Adrenal gland (tissue), 12 donors: ENCODE measurements around the gene CALCB. TPM values are rescaled to one million over a fixed set of nuclear protein-coding genes. Genes with fewer than 3 reads are reported as not detected.

Source experiments
- DNase-seq, 7 donors: peaks; one replicate each; pipeline ENCODE4 v3.0.0-alpha.2; 2019 to 2020
- H3K27ac ChIP-seq, 5 donors: fragments of 200-600 bp; sonication (generic) in 4 of 5; 1 replicate in 3 of 5; 2 replicates in 2 of 5; pipeline versions ENCODE4 v1.5.1 to v1.8.0; 2016 to 2020; ENCODE audit warnings: mild to moderate bottlenecking in 1 of 5
- H3K27me3 ChIP-seq: fragments of 200-600 bp; 2 replicates; pipeline ENCODE4 v1.8.0; 2021
- H3K36me3 ChIP-seq, 2 donors: fragments of 200-600 bp; replicated peaks in 1 of 2; 1 replicate in 1 of 2; 2 replicates in 1 of 2; pipeline versions ENCODE4 v1.5.1 to v1.8.0; 2018 to 2022
- H3K4me1 ChIP-seq, 2 donors: fragments of 200-600 bp; replicated peaks in 1 of 2; 1 replicate in 1 of 2; 2 replicates in 1 of 2; pipeline versions ENCODE4 v1.5.1 to v1.8.0; 2018 to 2021
- H3K4me3 ChIP-seq, 4 donors: fragments of 200-600 bp; sonication (generic) in 3 of 4; one replicate each; pipeline ENCODE4 v1.5.1; 2016 to 2018
- H3K9me3 ChIP-seq, 3 donors: fragments of 200-600 bp; sonication (generic) in 1 of 3; replicated peaks in 1 of 3; 1 replicate in 2 of 3; 2 replicates in 1 of 3; pipeline versions ENCODE4 v1.5.1 to v1.8.0; 2016 to 2021
- POLR2A ChIP-seq, 2 donors: fragments of 450-650 bp; IDR thresholded peaks; one replicate each; pipeline ENCODE4 v1.6.1; 2017; ENCODE audit warnings: antibody characterized with exemption in 2 of 2, mild to moderate bottlenecking in 2 of 2, moderate library complexity in 1 of 2
- WGBS, 4 donors: extraction: QIAGEN DNeasy Blood & Tissue Kit in 2 of 4; methylation state at CpG; one replicate each; pipeline versions ENCODE4 v1.1.5 to v1.1.7; 2013 to 2017; 5-methylcytosine and 5-hydroxymethylcytosine counted together
- intact Hi-C, 2 donors: fragments of 100-400 bp; cut with DNase I; formaldehyde crosslinking; loops; one replicate each; pipeline versions ENCODE4 v1.14.1 to v1.15.0; 2022 to 2023
- polyA plus RNA-seq, 3 donors: library from polyadenylated mRNA; stranded (reverse); fragments of 200-250 nt in 2 of 3; fragments of 350-450 nt in 1 of 3; fragmentation: Illumina TruSeq in 1 of 3; extraction: RNeasy Lipid Tissue Mini Kit (QIAGEN cat#74804) in 1 of 3; gene quantifications; one replicate each; pipeline ENCODE4 v1.2.3, GENCODE V29; 2013 to 2014
- total RNA-seq, 9 donors: library from RNA; depleted of rRNA in 4 of 9; stranded (reverse); fragments of >200 nt in 4 of 9; fragments of 120-200 nt in 1 of 9; fragmentation: NEBNext Ultra II Directional in 1 of 9; extraction: Animal tissue kit (Norgen Biotek cat#: 25700) in 1 of 9; gene quantifications; one replicate each; pipeline versions ENCODE4 v1.1.0 to v1.2.4, GENCODE V29; 2013 to 2023
- TF ChIP-seq, protein P1 (sequence below), 6 experiments: fragments of 450-650 bp in 4 of 6; fragments of 200-600 bp in 2 of 6; sonication (generic) in 1 of 6; IDR thresholded peaks; 1 replicate in 5 of 6; 2 replicates in 1 of 6; pipeline versions ENCODE4 v1.5.1 to v1.8.0; 2016 to 2021; ENCODE audit warnings: antibody characterized with exemption in 6 of 6, mild to moderate bottlenecking in 2 of 6, moderate library complexity in 1 of 6
- donor health status: healthy with polysubstance abuse.
- donor health status: Bipolar disorder and iron deficiency.
- donor health status: DM: yes; HTN: yes; CAD: no.
- donor health status: DM: no; HTN: no; CAD: no.
- donor health status: DM: no; HTN: no; CAD: no.
- donor health status: DM: yes; HTN: yes; CAD: no.

Gene CALCB
- total and polyA plus RNA-seq, 12 donors, result 0.07 to 0.28 (median 0.10) TPM; not detected in 8

DNA sequence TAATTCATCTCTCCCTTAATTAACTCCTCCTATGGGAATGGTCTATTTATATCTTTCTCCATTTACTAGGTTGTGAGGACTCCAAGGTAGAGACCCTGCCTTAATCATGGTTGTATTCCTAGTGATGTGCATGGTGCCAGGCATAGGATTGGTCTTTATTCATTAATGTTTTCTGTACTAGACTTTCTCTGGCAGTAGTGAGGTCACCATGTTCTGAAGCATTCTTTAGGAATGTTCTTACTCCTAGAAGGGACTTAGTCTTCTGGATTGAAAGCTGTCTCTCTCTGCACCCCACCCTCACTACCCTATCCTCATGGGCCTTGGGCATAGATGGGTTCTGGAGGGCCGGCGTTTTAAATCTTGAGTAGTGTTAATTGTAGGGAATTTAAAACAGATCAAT lies 30.8 kb downstream of the CALCB start:
- Histone ChIP-seq H3K4me1 (no peaks in the 10 kb centered on the region), H3K9me3 (no peaks in the 10 kb centered on the region), H3K36me3 (no peaks in the 10 kb centered on the region), H3K27me3 (peaks cover 4% of the 10 kb centered on the region), H3K4me3 (no peak overlapping the region), H3K27ac (no peak overlapping the region)
- 85 to 97% (median 90%) methylated on average over 2 of the region's 2 CpGs for WGBS, 4 donors
- intact Hi-C loops, result loop anchor here in 1 of 2 donors (5.0 kb wide), 1 partner anchor 103 kb away; no protein-coding TSS in a partner anchor
- TF ChIP-seq POLR2A (IDR thresholded peaks at IDR 0.05), result no peak
- TF ChIP-seq, protein P1, sequence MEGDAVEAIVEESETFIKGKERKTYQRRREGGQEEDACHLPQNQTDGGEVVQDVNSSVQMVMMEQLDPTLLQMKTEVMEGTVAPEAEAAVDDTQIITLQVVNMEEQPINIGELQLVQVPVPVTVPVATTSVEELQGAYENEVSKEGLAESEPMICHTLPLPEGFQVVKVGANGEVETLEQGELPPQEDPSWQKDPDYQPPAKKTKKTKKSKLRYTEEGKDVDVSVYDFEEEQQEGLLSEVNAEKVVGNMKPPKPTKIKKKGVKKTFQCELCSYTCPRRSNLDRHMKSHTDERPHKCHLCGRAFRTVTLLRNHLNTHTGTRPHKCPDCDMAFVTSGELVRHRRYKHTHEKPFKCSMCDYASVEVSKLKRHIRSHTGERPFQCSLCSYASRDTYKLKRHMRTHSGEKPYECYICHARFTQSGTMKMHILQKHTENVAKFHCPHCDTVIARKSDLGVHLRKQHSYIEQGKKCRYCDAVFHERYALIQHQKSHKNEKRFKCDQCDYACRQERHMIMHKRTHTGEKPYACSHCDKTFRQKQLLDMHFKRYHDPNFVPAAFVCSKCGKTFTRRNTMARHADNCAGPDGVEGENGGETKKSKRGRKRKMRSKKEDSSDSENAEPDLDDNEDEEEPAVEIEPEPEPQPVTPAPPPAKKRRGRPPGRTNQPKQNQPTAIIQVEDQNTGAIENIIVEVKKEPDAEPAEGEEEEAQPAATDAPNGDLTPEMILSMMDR (IDR thresholded peaks at IDR 0.05), result no peak
- DNase-seq, result no peak

- Histone ChIP-seq H3K36me3 (no peaks in the 10 kb centered on the region), H3K27ac (no peak overlapping the region), H3K9me3 (no peaks in the 10 kb centered on the region), H3K4me1 (no peaks in the 10 kb centered on the region), H3K27me3 (peaks cover 4% of the 10 kb centered on the region), H3K4me3 (no peak overlapping the region)
- intact Hi-C loops, result loop anchor here in 1 of 2 donors (5.0 kb wide), 1 partner anchor 101 kb away; no protein-coding TSS in a partner anchor
- no peak for DNase-seq
- 79 to 85% (median 80%) methylated on average over 8 of the region's 8 CpGs for WGBS, 4 donors
- TF ChIP-seq POLR2A (IDR thresholded peaks at IDR 0.05), result no peak
- TF ChIP-seq, protein P1 (IDR thresholded peaks at IDR 0.05), result no peak
Measured at GRCh38 chr11:15106201-15106965, 33.0 kb downstream of the CALCB start.

DNA sequence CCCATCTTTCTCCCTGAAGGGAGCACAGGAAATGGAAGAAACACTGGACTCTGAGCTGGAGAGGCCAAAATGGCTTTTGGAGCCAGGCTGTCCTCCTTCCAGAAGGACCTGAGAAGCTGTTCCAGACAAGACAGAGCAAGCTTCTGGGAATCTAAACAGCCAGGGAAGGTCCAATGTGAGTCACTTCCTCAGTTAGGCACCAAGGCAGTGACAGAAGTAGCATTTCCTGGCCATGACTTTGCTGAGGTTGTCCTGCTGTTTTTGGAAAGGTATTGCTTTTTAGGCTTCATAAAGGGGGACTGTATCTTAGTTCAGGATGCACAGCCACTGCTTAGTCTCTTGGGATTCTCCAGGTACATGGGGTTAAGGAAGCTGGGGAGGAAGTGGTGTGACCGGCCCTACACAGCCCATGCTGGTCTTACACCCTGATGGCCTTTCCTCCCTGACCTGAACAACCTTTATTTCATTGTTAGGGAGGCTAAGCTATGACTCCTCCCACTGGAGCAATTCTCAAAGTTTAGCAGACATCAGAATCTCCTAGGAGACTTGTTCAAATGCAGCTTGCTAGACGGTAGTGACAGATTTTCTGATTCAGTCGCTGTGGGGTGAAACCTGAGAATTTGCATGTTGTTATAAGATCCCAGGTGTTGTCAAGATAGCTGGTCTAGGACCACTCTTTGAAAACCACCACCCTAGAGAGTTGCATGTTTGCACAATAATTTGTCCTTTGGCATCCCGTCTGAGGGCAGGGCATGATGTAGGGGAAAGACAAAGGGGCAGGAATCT lies 34.5 kb downstream of the CALCB start:
- DNase-seq, result no peak
- 67 to 77% (median 71%) methylated on average over 4 of the region's 4 CpGs for WGBS, 4 donors

More for the DNA sequence above, 34.5 kb downstream of the CALCB start:
- TF ChIP-seq, protein P1 (IDR thresholded peaks at IDR 0.05), result no peak
- no peak for TF ChIP-seq POLR2A (IDR thresholded peaks at IDR 0.05)
- H3K27ac ChIP-seq, result no peak overlapping the region
- no peaks in the 10 kb centered on the region for H3K4me1 ChIP-seq
- H3K27me3 ChIP-seq, result no peaks in the 10 kb centered on the region
- H3K4me3 ChIP-seq, result no peak overlapping the region
- intact Hi-C loops, result loop anchor here in 1 of 2 donors (5.0 kb wide), 1 partner anchor 99 kb away; no protein-coding TSS in a partner anchor
- H3K9me3 ChIP-seq, result no peaks in the 10 kb centered on the region
- H3K36me3 ChIP-seq, result no peaks in the 10 kb centered on the region
